Globus pallidus (tissue), 1 donor: ENCODE data around the gene TSHZ1.

ENCODE experiments used
- DNase-seq: peaks from one replicate; pipeline ENCODE4 v3.0.0-alpha.2; 2015; ENCODE audit warnings: low spot score

TSHZ1 gene

GRCh38 chr18:75210274-75211001, at the start of gene TSHZ1:
Gene TSHZ1, plus strand, starts transcription at chr18:75210797. Its CDS starts 1,080 bp downstream, at chr18:75211877.
- peak; percentile 87 for DNase-seq

- DNase-seq = peak; percentile 48
Observed at GRCh38 chr18:75161256-75162028, 49.2 kb upstream of the TSHZ1 start.

- DNase-seq = no peak
Observed at GRCh38 chr18:75162467-75162866, 48.1 kb upstream of the TSHZ1 start.

- DNase-seq = no peak
Observed at GRCh38 chr18:75162978-75163377, 47.6 kb upstream of the TSHZ1 start.

- DNase-seq = no peak
Observed at GRCh38 chr18:75163736-75164135, 46.9 kb upstream of the TSHZ1 start.

- no peak for DNase-seq
Observed at GRCh38 chr18:75164479-75164878, 46.1 kb upstream of the TSHZ1 start.

- no peak for DNase-seq
Observed at GRCh38 chr18:75165926-75166325, 44.7 kb upstream of the TSHZ1 start.

GRCh38 chr18:75167137-75167536, 43.5 kb upstream of the TSHZ1 start:
- no peak for DNase-seq

GRCh38 chr18:75167759-75168618, 42.6 kb upstream of the TSHZ1 start:
- no peak for DNase-seq

GRCh38 chr18:75168619-75169018, 42.0 kb upstream of the TSHZ1 start:
- no peak for DNase-seq

GRCh38 chr18:75169411-75169810, 41.2 kb upstream of the TSHZ1 start:
- DNase-seq = no peak

GRCh38 chr18:75170022-75170789, 40.4 kb upstream of the TSHZ1 start:
- DNase-seq = no peak

GRCh38 chr18:75170916-75171315, 39.7 kb upstream of the TSHZ1 start:
- DNase-seq = no peak

GRCh38 chr18:75172299-75173124, 38.1 kb upstream of the TSHZ1 start:
- DNase-seq = no peak

- DNase-seq = no peak
Observed at GRCh38 chr18:75173125-75173432, 37.5 kb upstream of the TSHZ1 start.

- DNase-seq = no peak
Observed at GRCh38 chr18:75173738-75174137, 36.9 kb upstream of the TSHZ1 start.

- no peak for DNase-seq
Observed at GRCh38 chr18:75176849-75177248, 33.7 kb upstream of the TSHZ1 start.

- DNase-seq = no peak
Observed at GRCh38 chr18:75178376-75178775, 32.2 kb upstream of the TSHZ1 start.

GRCh38 chr18:75179819-75180600, 30.6 kb upstream of the TSHZ1 start:
- no peak for DNase-seq

GRCh38 chr18:75183524-75183923, 27.1 kb upstream of the TSHZ1 start:
- no peak for DNase-seq
